Mammary epithelial cell (primary cell): ENCODE results near the gene UMAD1.

Experiments
- EZH2 ChIP-seq: IDR thresholded peaks from 2 replicates; pipeline ENCODE4 v1.6.1; 2012; ENCODE audit warnings: low read length, inconsistent platforms, borderline replicate concordance
- TF ChIP-seq, protein P1 (sequence below), 2 donors: IDR thresholded peaks in 1 of 2; conservative IDR thresholded peaks in 1 of 2; 2 replicates each; pipeline ENCODE4 v1.5.1; 2011 to 2012; ENCODE audit warnings: inconsistent platforms in 2 of 2, low read length in 2 of 2, mild to moderate bottlenecking in 2 of 2, control low read depth in 1 of 2, low read depth in 1 of 2; ENCODE audit not compliant: insufficient read depth in 1 of 2; ENCODE audit errors: extremely low read depth in 1 of 2

DNA sequence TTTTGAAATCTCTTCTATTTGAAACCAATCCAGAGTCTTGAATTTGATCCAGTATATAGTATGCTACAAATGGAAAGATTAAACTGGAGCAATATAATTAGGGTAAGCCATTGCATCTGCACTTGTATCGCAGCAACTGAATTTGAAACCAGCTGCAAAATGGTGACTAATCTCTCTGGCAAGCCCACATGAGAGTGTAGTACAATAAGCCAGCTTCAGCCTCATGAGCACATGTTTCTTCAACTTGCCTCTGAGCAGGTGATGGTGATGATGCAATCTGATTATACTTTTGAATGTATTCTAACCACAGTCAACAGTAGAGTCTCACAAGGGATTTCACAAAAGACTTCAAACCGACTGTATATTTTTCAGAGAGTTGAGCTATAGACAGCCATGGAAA lies 78.7 kb downstream of the UMAD1 start:
- TF ChIP-seq, protein P1, sequence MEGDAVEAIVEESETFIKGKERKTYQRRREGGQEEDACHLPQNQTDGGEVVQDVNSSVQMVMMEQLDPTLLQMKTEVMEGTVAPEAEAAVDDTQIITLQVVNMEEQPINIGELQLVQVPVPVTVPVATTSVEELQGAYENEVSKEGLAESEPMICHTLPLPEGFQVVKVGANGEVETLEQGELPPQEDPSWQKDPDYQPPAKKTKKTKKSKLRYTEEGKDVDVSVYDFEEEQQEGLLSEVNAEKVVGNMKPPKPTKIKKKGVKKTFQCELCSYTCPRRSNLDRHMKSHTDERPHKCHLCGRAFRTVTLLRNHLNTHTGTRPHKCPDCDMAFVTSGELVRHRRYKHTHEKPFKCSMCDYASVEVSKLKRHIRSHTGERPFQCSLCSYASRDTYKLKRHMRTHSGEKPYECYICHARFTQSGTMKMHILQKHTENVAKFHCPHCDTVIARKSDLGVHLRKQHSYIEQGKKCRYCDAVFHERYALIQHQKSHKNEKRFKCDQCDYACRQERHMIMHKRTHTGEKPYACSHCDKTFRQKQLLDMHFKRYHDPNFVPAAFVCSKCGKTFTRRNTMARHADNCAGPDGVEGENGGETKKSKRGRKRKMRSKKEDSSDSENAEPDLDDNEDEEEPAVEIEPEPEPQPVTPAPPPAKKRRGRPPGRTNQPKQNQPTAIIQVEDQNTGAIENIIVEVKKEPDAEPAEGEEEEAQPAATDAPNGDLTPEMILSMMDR (conservative IDR thresholded peaks at IDR 0.05 in 1 of 2, IDR thresholded peaks at IDR 0.05 in 1 of 2; ENCODE audit: extremely low read depth in 1 of 2, insufficient read depth in 1 of 2, low read depth in 1 of 2, low read length in 2 of 2) = no peak
- TF ChIP-seq EZH2 = no peak
